SIG-M5 treated with dmso at 0.1 percent for 504 hours (cell line): Measurements from ENCODE around the gene SCN9A.
A peak's percentile ranks its signal among the peaks of the same experiment; 100 is the strongest.

Source experiments
- DNase-seq: peaks from one replicate; lab custom pipeline; 2025; ENCODE audit not compliant: unreplicated experiment; lab: John Stamatoyannopoulos, UW

SCN9A gene

DNA sequence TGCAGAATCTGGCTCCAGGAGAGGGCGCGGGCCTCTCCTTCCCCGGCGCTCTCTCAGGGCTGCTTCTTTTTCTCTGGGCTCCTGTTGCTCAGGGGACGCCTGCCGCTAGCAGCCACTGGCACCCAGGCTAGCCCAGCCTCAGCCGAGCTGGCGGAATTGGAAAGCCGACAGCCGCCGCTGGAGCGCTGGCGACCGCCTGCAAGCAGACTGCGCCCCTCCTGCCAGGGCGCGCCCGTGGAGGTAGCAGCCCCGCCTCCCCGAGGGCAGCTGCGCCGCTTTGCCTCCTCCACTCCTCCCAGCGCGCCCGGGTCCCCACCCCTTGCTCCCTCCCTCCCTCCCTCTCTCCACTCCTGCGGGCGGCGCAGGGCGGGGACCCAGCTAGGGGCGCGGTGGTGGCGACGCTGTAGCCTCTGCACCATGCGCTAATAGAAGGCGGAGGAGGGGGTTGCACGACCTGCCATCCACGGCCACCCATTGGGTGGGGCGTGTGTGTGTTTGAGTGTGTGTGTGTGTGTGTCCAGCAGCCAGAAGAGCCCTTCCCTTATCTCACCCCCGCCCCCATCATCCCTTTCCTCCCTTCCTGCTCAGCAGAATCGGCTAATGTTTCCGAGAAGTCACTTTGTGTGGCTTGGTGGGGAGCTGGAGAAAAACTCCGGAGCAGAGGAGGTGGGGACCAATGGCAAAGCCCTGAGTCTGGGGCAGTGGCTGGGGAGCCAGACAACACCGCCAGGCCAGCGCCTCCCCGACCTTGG, at the start of gene SCN9A:
TSS of gene SCN9A (minus strand) at position 209 of the 752 bp plus-strand sequence. CDS start 64,188 bp downstream, outside the sequence.
- DNase-seq = peak; percentile 54

- no peak for DNase-seq
Measured at GRCh38 chr2:166424841-166425240, 49.1 kb upstream of the SCN9A start.

DNA sequence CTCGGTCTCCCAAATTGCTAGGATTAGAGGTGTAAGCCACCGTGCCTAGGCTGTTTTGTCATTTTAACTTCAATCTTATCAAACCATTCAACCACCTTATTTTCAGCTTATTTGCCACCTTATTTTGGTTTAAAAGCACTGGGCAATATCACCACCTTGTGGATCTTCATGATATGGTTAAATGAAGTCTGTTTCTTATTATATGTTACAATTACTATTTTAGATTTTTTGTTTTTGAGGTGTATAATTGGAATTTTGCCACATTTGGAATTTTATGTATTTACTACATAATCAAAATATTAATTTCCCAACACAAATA, 43.8 kb upstream of the SCN9A start:
- DNase-seq = peak; percentile 7

GRCh38 chr2:166418853-166419615, 43.3 kb upstream of the SCN9A start:
- DNase-seq = no peak

GRCh38 chr2:166417669-166418068, 41.9 kb upstream of the SCN9A start:
- peak; percentile 62 for DNase-seq

DNA sequence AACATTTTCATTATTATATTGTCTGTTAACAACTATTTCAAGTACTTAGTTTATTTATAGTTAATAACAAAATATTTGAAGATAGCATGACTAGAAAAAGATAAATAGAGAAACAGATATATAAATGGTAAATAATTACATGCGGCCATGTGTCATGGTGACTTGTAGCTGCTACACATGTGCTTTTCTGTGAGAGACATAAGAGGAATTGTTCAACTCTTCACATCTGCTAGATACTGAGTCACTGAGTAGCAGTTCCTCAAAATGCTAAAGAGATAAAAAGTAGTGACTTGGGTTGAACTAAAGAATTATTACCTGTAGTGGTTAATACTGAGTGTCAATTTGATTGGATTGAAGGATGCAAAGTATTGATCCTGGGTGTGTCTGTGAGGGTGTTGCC, 37.5 kb upstream of the SCN9A start:
- peak; percentile 64 for DNase-seq

GRCh38 chr2:166411473-166412230, 35.9 kb upstream of the SCN9A start:
- DNase-seq = no peak

DNA sequence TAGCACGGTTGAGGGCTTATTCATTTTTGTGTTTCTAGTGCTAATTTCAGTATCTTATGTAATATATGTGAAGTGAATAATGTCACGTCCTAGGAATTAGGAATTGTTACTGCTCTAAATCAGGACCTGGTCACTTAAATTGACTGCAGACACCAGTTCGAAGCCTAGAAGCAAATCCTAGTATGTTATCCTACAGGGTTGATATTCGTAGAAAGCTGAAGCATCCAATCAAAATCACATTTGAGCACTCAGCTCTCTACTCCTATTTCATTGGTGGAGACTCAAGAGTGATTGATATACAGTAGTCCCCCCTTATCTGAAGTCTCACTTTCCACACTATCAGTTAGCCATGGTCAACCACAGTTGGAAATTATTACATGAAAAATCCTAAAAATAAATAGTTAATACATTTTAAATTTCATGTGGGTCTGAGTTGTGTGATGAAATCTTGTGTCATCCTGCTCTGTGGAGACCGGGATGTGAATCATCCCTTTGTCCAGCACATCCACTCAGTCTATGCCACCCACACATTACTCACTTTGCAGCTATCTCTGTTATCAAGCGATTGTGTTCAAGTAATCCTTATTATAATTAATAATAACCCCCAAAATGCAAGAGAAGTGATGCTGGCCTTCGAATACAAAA, 35.2 kb upstream of the SCN9A start:
- DNase-seq = peak; percentile 2

DNA sequence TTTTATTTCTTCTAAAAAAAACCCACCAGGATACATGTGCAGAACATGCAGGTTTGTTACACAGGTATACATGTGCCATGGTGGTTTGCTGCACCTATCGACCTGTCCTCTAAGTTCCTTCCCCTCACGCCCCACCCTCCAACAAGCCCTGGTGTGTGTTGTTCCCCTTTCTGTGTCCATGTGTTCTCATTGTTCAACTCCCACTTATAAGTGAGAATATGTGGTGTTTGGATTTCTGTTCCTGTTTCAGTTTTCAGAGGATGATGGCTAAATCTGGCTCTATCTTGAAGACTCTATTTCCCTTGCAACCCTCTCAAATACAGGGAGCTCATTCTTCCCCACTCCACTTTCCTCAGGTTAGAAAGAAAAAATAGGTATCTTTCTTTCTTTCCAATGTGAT, 32.0 kb upstream of the SCN9A start:
- peak; percentile 34 for DNase-seq

GRCh38 chr2:166406374-166406773, 30.6 kb upstream of the SCN9A start:
- DNase-seq = no peak

DNA sequence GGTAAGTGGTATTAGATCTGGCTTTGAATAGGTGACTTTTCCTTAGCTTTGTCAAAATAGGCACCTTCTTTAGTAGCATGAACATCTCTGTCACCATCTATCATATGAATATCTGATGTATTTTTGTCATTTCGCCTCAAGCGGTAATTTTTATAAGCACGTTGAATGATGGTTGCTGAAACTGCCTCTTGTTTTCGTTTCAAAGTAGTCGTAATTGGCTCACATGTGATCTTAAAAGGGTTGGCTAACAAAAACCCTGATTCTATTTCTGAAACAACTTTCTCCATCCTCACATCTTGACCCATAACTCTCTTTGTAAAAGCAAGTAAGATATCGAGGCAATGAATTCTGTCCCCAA, 29.8 kb upstream of the SCN9A start:
- DNase-seq = no peak

- no peak for DNase-seq
Measured at GRCh38 chr2:166404831-166405568, 29.3 kb upstream of the SCN9A start.

- DNase-seq = no peak
Measured at GRCh38 chr2:166394245-166394644, 18.5 kb upstream of the SCN9A start.

DNA sequence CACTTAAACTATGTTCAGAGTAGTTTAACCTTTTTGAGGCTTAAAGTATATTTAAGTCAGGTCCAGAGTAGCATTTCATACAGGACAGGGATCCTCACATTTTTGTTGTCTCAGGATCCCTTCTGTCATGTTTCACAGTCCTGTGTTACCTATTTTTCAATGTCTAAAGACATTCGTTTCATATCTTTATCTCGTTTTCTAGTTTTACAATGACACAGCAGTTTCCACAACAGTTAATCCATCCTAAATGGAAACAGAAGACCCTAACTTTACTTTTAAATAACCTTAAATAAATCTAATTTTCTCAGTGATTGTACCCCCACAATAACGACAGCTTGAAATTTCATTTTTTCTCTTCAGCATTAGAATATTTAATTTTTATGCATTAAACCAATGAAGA, 17.3 kb upstream of the SCN9A start:
- DNase-seq = no peak

- no peak for DNase-seq
Measured at GRCh38 chr2:166388481-166389070, 12.8 kb upstream of the SCN9A start.

DNA sequence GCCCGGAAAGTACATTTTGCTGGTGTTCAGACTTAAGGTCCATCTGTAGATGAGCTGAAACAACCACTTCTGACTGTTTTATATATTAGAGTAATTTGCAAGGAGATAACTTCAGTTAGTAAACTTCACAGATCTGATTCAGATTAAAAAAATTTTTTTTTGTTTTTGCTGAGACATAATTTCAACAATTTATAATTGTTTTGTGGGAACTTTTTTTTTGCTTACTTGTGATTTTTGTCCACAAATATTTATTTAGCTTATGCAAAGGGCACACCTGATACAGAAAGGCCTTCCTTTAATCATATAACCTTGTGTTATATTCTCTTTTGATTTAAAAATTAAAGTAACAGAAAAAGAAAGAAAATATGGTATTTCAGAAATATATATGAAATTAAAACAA, 9.6 kb upstream of the SCN9A start:
- no peak for DNase-seq

DNA sequence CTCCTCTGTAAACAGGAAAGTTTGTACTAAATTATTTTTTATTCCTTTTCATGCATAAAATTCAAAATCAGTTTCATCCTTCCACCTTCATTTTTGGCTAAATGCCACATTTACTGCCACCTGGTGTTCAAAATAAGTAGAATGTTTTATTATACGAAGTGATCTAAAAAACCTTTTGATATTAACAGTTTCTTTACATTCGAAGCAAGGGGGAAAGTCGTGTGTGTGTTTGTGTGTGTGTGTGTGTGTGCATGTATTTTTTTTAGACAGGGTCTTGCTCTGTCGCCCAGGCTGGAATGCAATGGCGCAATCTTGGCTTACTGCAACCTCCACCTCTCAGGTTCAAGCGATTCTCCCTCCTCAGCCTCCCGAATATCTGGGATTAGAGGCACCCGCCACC, 9.0 kb upstream of the SCN9A start:
- peak; percentile 13 for DNase-seq

- DNase-seq = no peak
Measured at GRCh38 chr2:166382448-166382847, 6.7 kb upstream of the SCN9A start.

DNA sequence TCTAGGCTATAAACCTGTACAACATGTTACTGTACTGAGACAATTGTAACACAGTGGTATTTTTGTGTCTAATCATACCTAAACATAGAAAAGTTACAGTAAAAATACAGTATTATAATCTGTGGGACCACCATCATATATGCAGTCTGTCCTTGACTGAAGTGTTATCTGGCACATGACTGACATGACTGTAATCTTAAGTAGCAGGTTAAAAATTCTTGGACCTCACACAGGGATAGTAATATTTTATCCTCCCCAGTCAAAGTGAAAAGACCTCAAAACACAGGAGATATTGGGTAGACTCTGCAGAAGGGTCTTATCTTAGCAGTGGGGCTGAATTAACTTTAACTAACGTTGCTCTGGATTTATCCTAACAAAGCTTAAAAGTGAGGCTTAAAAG, 4.9 kb upstream of the SCN9A start:
- DNase-seq = no peak

- no peak for DNase-seq
Measured at GRCh38 chr2:166376873-166377272, 1.1 kb upstream of the SCN9A start.

DNA sequence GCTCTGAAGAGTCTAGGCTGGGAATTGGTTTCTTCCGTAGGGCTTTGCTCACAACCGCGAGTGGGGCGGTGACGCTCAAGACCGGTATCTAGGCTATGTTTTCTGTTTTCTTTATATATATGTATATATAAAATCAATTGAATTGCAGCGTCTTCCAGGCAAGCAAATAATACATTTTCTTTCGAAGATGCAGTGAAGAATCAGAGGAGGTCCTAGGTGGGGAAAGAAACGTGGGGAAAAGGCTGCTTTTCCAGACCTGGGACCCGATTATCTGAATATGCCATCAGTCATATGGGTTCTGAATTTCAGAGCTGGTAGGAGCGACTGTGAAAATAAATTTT, 714 bp upstream of the SCN9A start:
- DNase-seq = no peak
